ENCODE data around the gene KLHL42.
A peak's percentile ranks its signal among the peaks of the same experiment; 100 is the strongest.
"Not testable (repeated sequence)": the region's sequence is repeated elsewhere in the genome, so short reads cannot be mapped to it uniquely, and the experiment has no call there.

Gene KLHL42

DNA sequence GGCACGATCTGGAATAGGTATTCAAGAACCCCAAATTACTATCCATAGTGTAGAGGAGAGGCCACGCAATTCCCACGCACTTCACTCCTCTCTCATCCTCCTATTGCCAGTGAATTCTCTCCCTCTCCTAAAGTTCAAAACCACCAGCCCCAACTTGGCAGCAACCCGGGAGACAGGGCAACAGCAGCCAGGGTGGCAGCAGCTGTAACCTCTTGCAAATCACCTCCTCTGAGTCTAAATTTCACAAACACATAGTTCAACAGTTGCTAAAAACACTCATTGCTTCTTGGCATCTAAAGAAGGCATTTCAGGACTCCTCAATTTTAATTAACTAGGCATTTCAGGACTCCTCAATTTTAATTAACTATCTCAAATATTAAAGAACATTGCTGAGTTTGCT lies 37.7 kb downstream of the KLHL42 start:
- DNase-seq (ENCODE audit: low read depth): no peak

DNA sequence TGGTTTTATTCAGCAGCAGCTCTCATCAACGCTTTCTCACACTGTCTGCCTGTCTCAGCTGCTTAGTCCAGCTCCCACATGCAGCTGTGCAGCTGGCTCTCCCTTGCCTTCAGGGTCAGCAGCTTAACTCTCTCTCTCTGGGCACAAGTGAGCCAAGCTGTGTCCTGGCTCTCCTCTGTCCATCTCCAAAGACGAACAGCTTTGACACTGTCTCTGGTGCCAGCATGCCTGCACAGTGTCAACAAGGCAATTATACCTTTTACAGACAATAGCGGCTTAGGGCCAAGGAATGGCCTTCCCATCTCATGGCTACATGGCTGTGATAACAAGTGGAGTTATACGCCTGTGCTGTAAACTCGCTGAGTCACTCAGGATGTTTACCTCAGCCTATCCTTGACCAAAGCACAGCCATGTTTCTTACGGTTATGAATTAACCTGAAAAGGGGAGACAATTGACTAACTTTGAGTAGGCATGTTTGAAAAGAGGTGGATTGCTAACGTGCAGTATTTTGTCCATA lies 38.4 kb downstream of the KLHL42 start:
- no peak for DNase-seq (ENCODE audit: low read depth)

DNA sequence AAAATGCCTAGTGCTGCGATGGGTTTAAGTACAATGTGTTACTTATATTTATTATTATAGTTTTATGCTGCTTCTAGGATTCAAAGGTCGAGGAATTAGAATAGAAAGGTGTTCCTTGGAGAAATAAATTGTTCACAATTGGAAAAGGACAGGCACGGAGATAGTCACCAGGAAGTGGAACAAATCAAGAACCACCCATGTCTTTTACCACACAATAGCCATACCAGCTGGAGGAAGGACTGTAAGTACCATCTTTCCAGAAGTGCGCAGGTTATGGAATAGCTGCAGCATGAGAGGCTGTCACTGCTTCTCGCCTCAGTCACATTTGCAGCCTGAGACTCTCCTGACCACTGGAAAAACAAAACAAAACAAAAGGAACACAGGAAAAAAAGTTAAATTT lies 40.5 kb downstream of the KLHL42 start:
- DNase-seq (ENCODE audit: low read depth): no peak

GRCh38 chr12:27821259-27821973 lies 41.4 kb downstream of the KLHL42 start:
- DNase-seq (ENCODE audit: low read depth): peak; percentile 60

DNA sequence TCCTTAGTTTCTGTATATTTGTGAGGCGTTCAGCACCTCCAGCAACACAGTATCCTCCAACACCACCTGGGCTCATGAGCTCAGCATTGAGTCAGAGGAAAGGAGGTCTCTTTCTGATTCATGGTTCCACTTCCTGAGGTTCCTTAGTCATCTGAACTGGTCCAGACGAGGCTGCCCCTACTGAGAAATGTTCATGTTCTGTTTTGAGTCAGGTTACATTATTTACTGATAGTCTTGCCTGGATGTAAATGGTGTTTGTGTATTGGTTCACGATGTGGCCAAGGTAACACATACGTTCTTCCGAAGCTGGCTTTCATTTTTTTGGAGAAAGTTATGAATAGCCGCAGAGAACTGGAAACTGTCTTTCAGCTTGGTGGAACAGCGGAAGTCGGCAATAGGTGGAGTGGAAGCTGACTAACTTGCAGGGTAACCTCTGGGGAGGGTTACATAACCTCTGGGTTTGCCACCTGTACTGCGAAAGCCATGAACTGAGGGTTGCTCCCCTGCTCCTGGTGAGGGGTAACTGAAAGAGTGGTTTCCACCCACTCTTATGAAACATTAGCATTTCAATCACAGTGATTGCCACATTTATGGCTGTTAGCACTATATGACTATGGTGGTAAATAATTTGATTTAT lies 42.2 kb downstream of the KLHL42 start:
- DNase-seq (ENCODE audit: low read depth): no peak

GRCh38 chr12:27823038-27823437 lies 43.0 kb downstream of the KLHL42 start:
- no peak for DNase-seq (ENCODE audit: low read depth)

DNA sequence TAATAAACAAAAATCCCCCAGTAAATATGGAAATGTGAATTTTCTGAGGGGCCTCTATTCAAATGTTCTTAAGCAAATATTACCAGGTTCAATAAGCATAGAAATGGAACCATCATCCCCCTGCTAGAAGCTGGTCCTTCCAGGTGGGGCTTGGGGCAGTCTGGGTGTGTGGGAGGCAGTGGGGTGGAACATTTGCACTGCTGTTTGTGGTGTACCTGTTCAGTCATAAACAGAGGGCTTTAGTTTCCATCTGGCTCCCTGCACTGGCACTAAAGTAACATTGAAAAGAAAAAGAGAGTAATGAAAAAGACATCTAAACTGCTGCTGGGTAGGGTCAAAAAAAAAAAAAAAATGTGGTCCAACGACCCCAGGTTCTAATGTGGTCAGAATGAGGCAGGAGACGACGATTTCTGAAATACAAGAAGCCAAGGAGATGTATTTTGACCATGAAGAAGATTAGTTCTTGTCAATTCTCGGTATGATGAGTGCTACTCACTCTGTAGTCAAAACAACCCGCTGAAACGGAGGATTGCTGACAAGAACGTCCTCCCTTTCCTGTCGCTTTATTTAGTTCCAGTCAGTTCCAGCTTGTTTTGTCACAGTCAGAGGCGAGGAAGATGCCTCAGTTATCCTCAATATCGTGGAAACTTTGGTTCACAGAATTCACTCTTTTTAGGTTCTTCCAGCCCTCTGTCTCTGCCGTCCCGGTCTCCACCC lies 44.3 kb downstream of the KLHL42 start:
- DNase-seq (ENCODE audit: low read depth): no peak

GRCh38 chr12:27826076-27826475 lies 46.0 kb downstream of the KLHL42 start:
- DNase-seq (ENCODE audit: low read depth): no peak

DNA sequence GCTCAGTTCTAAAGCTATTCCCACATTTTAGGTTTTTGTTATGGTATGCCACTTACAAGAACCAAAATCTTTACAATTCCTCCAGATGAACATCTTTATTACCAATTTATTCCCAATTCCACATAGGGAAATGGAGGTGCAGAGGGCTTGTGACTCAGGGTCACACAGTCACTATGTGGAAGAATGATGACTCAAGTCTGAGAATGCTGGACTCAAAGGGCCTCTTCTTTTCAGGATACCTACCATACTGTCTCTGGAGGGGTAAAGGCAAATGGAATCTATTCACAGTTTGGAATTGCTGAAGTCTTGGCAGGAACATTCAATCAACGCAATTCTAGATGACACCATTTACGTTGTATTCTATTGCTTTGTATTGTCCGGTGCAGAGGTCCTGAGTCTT lies 48.2 kb downstream of the KLHL42 start:
- DNase-seq (ENCODE audit: low read depth): no peak

GRCh38 chr12:27838543-27839185 lies 58.6 kb downstream of the KLHL42 start:
- no peak for DNase-seq (ENCODE audit: low read depth)

- no peak for DNase-seq (ENCODE audit: low read depth)
These were observed 60.4 kb downstream of the KLHL42 start for GRCh38 chr12:27840229-27840999.

DNA sequence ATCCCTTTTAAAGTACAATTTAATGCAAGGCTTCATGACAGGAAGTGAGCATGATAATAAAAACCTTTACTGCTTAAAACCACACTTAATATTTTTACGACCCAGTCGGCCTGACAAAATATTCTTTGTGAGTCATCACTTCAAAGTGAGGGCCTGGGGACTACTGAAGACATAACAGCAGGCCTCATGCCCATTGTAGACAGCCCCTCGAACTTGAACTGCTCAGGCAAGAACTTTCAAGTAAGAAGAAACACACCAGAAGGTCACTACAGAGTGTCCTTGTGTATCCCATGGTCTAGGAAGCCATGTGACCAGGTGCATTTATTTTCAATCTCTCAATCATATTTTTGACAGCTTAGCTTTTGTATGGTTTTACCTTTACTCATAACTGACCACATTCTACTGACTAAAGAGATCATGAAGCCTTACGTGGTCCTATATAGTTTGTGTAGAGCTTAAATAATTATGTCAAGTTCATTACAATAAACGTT lies 61.4 kb downstream of the KLHL42 start:
- no peak for DNase-seq (ENCODE audit: low read depth)

- peak; percentile 16 for DNase-seq (ENCODE audit: low read depth)
These were observed 63.7 kb downstream of the KLHL42 start for GRCh38 chr12:27843714-27844245.

- DNase-seq (ENCODE audit: low read depth): no peak
These were observed 64.5 kb downstream of the KLHL42 start for GRCh38 chr12:27844366-27845090.

- DNase-seq (ENCODE audit: low read depth): no peak
These were observed 65.2 kb downstream of the KLHL42 start for GRCh38 chr12:27845187-27845586.

DNA sequence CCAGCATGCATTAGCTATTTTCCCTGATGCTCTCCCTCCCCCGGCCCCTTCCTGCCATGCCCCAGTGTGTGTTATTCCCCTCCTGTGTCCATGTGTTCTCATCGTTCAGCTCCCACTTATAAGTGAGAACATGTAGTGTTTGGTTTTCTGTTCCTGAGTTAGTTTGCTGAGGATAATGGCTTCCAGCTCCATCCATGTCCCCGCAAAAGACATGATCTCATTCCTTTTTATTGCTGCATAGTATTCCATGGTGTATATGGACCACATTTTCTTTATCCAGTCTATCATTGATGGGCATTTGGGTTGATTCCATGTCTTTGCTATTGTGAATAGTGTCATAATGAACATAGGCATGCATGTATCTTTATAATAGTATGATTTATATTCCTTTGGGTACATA lies 65.7 kb downstream of the KLHL42 start:
- DNase-seq (ENCODE audit: low read depth): not testable (repeated sequence)

GRCh38 chr12:27847293-27847692 lies 67.3 kb downstream of the KLHL42 start:
- DNase-seq (ENCODE audit: low read depth): not testable (repeated sequence)

- DNase-seq (ENCODE audit: low read depth): no peak
These were observed 71.3 kb downstream of the KLHL42 start for GRCh38 chr12:27851311-27851710.

DNA sequence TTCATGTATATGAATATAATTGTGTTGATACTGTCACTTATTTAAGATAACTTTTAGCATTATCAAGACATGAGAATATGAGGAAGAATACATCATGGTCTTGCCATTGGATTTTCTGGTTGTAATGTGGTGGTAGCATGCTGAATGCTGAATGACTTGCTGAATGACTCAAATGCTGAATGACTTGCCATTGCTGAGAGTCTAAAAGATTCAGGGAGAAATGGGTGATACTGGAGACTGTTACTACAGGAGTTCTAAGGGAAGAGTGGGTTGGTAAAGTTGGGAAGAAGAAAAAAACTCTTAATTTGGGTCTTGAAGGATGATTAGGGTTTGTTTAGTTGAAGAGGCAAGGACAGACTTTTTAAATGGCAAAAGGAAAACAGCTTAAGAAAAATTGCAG lies 72.1 kb downstream of the KLHL42 start:
- DNase-seq (ENCODE audit: low read depth): no peak

Data from fibroblast of the conjunctiva (primary cell).